Measurements from ENCODE around the gene AGL. TPM values are rescaled to one million over a fixed set of nuclear protein-coding genes. Genes with fewer than 3 reads are reported as not detected.
"Not testable (repeated sequence)": the region's sequence is repeated elsewhere in the genome, so short reads cannot be mapped to it uniquely, and the experiment has no call there.

The AGL gene
- total RNA-seq, 1 donor from 2014 or later = 14.3 TPM

DNA sequence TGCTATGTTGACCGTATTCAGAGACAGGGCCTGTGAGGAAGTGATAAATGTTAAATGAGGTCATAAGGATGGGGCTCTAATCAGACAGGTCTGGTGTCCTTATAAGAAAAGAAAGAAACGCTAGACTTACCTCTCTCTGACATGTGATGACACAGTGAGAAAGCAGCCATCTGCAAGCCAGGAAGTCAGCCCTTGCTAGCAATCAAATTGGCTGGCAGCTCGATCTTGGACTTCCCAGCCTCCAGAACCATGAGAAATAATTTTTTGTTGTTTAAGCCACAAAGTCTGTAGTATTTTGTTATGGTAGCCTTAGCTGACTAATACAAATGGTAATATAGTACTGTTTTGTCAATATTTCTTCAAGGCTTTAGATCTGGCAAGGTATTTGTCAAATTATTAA, 25.1 kb upstream of the AGL start:
- peaks cover 2% of the 10 kb centered on the region for H3K27me3 Mint-ChIP-seq (ENCODE audit: unreplicated experiment)
- H3K9me3 Mint-ChIP-seq (ENCODE audit: unreplicated experiment) = peaks cover 10% of the 10 kb centered on the region
- TF ChIP-seq, protein P1, sequence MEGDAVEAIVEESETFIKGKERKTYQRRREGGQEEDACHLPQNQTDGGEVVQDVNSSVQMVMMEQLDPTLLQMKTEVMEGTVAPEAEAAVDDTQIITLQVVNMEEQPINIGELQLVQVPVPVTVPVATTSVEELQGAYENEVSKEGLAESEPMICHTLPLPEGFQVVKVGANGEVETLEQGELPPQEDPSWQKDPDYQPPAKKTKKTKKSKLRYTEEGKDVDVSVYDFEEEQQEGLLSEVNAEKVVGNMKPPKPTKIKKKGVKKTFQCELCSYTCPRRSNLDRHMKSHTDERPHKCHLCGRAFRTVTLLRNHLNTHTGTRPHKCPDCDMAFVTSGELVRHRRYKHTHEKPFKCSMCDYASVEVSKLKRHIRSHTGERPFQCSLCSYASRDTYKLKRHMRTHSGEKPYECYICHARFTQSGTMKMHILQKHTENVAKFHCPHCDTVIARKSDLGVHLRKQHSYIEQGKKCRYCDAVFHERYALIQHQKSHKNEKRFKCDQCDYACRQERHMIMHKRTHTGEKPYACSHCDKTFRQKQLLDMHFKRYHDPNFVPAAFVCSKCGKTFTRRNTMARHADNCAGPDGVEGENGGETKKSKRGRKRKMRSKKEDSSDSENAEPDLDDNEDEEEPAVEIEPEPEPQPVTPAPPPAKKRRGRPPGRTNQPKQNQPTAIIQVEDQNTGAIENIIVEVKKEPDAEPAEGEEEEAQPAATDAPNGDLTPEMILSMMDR (IDR thresholded peaks at IDR 0.05) = no peak
- no peak overlapping the region for H3K4me3 Mint-ChIP-seq (ENCODE audit: unreplicated experiment)
- no peak for DNase-seq (ENCODE audit: extremely low spot score, unreplicated experiment)
- H3K27ac Mint-ChIP-seq (ENCODE audit: unreplicated experiment) = no peak overlapping the region
- H3K4me1 Mint-ChIP-seq (ENCODE audit: unreplicated experiment) = no peaks in the 10 kb centered on the region
- H3K36me3 Mint-ChIP-seq (ENCODE audit: unreplicated experiment) = no peaks in the 10 kb centered on the region

DNA sequence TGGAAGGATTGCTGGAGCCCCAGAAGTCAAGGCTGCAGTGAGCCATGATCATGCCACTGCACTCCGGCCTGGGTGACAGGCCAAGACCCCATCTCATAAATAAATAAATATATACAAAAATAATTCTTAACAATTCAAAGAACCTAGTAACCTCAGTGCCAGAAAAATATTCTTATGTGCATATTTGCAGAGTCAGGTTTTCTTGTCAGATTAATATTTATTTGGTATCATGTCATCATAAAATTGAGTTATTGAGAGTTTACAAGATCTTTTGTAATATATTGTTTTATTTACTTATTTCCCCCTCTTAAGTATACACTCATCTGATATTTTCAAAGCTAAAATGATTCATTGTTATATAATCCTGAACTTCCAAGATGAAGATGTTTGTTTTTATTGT, 24.5 kb upstream of the AGL start:
- peaks cover 10% of the 10 kb centered on the region for H3K9me3 Mint-ChIP-seq (ENCODE audit: unreplicated experiment)
- no peak overlapping the region for H3K4me3 Mint-ChIP-seq (ENCODE audit: unreplicated experiment)
- TF ChIP-seq, protein P1 (IDR thresholded peaks at IDR 0.05) = no peak
- no peaks in the 10 kb centered on the region for H3K4me1 Mint-ChIP-seq (ENCODE audit: unreplicated experiment)
- H3K36me3 Mint-ChIP-seq (ENCODE audit: unreplicated experiment) = no peaks in the 10 kb centered on the region
- no peak overlapping the region for H3K27ac Mint-ChIP-seq (ENCODE audit: unreplicated experiment)
- peaks cover 2% of the 10 kb centered on the region for H3K27me3 Mint-ChIP-seq (ENCODE audit: unreplicated experiment)
- DNase-seq (ENCODE audit: extremely low spot score, unreplicated experiment) = no peak

DNA sequence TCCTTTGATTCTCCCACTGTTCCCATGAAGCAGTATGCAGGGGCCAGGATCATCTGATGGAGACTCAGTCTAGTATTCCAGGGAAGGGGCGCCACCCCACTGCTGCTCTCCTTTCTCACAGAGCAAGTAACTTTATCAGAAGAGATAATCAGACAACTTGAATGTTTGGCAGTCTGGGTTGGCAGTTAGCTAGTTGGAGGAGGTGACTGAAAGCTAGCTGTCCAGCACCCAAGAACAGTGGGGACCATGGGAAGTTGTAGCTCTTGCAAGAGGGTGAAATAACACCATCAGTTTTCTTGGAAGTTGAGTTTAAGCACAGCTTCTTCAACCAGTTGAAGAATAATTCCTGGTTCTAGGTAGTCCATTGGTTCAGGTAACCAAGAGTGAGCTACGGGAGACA, 22.2 kb upstream of the AGL start:
- H3K4me1 Mint-ChIP-seq (ENCODE audit: unreplicated experiment) = no peaks in the 10 kb centered on the region
- no peak for DNase-seq (ENCODE audit: extremely low spot score, unreplicated experiment)
- peaks cover 18% of the 10 kb centered on the region for H3K9me3 Mint-ChIP-seq (ENCODE audit: unreplicated experiment)
- H3K27me3 Mint-ChIP-seq (ENCODE audit: unreplicated experiment) = no peaks in the 10 kb centered on the region
- H3K27ac Mint-ChIP-seq (ENCODE audit: unreplicated experiment) = no peak overlapping the region
- TF ChIP-seq, protein P1 (IDR thresholded peaks at IDR 0.05) = no peak
- no peak overlapping the region for H3K4me3 Mint-ChIP-seq (ENCODE audit: unreplicated experiment)
- no peaks in the 10 kb centered on the region for H3K36me3 Mint-ChIP-seq (ENCODE audit: unreplicated experiment)

DNA sequence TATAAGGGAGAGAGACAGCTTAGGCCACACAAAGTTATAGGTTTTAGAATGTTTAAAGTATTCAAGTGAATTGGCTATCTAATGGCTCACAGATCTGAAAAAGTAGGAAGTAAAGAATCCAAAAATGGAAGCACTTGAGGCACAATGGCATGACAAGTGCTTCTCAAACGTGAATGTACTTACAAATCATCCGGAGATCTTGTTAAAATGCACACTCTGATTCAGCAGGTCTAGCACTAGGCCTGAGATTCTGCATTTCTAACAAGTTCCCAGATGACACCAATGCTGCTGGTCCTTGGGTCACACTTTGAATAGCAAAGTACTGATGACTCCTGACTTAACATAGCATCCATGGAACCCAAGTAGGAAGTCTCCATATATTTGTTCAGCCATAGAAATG, 20.9 kb upstream of the AGL start:
- Mint-ChIP-seq H3K4me3 (ENCODE audit: unreplicated experiment) (no peak overlapping the region), H3K27ac (ENCODE audit: unreplicated experiment) (no peak overlapping the region), H3K9me3 (ENCODE audit: unreplicated experiment) (peaks cover 18% of the 10 kb centered on the region), H3K36me3 (ENCODE audit: unreplicated experiment) (no peaks in the 10 kb centered on the region), H3K27me3 (ENCODE audit: unreplicated experiment) (no peaks in the 10 kb centered on the region), H3K4me1 (ENCODE audit: unreplicated experiment) (no peaks in the 10 kb centered on the region)
- no peak for DNase-seq (ENCODE audit: extremely low spot score, unreplicated experiment)
- TF ChIP-seq, protein P1 (IDR thresholded peaks at IDR 0.05) = no peak

DNA sequence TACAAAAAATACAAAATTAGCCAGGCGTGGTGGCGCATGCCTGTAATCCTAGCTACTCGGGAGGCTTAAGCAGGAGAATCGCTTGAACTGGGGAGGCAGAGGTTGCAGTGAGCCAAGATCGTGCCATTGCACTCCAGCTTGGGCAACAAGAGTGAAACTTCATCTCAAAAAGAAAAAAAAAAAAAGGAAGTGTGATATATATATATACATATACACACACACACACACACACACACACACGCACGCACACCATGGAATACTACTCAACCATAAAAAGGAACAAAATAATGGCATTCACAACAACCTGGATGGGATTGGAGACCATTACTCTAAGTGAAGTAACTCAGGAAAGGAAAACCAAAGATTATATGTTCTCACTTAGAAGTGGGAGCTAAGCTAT, 16.2 kb upstream of the AGL start:
- not testable (repeated sequence) for H3K27me3 Mint-ChIP-seq (ENCODE audit: unreplicated experiment); H3K4me1 Mint-ChIP-seq (ENCODE audit: unreplicated experiment); H3K9me3 Mint-ChIP-seq (ENCODE audit: unreplicated experiment); H3K4me3 Mint-ChIP-seq (ENCODE audit: unreplicated experiment); H3K36me3 Mint-ChIP-seq (ENCODE audit: unreplicated experiment); H3K27ac Mint-ChIP-seq (ENCODE audit: unreplicated experiment); DNase-seq (ENCODE audit: extremely low spot score, unreplicated experiment)

DNA sequence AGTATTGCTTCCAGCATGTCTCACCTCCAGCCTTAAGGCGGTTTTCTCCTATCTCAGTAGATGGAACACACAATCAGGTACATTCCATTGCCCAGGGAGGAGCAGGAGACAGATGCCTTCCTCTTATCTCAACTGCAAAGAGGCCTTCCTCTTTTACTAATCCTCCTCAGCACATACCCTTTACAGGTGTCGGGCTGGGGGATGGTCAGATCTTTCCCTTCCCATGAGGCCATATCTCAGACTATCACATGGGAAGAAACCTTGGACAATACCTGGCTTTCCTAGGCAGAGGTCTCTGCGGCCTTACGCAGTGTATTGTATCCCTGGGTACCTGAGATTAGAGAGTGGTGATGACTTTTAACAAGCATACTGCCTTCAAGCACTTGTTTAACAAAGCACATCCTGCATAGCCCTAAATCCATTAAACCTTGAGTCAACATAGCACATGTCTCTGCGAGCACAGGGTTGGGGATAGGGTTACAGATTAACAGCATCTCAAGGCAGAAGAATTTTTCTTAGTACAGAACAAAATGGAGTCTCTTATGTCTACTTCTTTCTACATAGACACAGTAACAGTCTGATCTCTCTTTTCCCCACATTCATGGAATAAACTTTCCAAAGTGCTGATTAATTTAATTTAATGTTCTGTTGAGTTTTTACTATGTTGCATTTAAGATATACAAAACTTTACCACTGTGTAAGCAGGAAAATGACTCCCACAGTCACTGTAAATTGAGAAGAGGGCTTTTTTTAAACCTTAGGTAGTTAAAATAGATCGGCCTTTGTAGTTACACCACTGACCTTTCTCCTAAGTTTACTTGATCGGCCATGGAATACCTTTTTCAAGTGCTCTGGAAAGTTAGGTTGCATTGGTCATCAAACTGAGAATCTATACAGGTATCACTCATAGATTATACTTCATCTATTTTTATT, 13.7 kb upstream of the AGL start:
- not testable (repeated sequence) for H3K36me3 Mint-ChIP-seq (ENCODE audit: unreplicated experiment); DNase-seq (ENCODE audit: extremely low spot score, unreplicated experiment); H3K4me1 Mint-ChIP-seq (ENCODE audit: unreplicated experiment); H3K27me3 Mint-ChIP-seq (ENCODE audit: unreplicated experiment); H3K4me3 Mint-ChIP-seq (ENCODE audit: unreplicated experiment); H3K27ac Mint-ChIP-seq (ENCODE audit: unreplicated experiment)
- H3K9me3 Mint-ChIP-seq (ENCODE audit: unreplicated experiment) = peaks cover 15% of the 10 kb centered on the region

DNA sequence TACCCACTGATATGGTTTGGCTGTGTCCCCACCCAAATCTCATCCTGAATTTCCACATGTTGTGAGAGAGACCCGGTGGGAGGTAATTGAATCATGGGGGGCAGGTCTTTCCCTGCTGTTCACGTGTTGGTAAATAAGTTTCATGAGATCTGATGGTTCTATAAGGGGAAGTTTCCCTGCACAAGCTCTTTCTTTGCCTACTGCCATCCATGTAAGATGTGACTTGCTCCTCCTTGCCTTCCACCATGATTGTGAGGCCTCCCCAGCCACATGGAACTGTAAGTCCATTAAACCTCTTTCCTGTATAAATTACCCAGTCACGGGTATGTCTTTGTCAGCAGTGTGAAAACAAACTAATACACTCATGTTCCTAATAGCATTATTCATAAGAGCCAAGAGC, 9.8 kb upstream of the AGL start:
- not testable (repeated sequence) for DNase-seq (ENCODE audit: extremely low spot score, unreplicated experiment); H3K4me3 Mint-ChIP-seq (ENCODE audit: unreplicated experiment); H3K9me3 Mint-ChIP-seq (ENCODE audit: unreplicated experiment); H3K27me3 Mint-ChIP-seq (ENCODE audit: unreplicated experiment); H3K36me3 Mint-ChIP-seq (ENCODE audit: unreplicated experiment); H3K4me1 Mint-ChIP-seq (ENCODE audit: unreplicated experiment); H3K27ac Mint-ChIP-seq (ENCODE audit: unreplicated experiment)
